SIG-M5 treated with dmso at 0.1 percent for 504 hours (cell line): ENCODE results near the gene AQP6.
A peak's percentile ranks its signal among the peaks of the same experiment; 100 is the strongest.

Source experiments
- DNase-seq: peaks from one replicate; lab custom pipeline; 2025; ENCODE audit not compliant: unreplicated experiment; lab: John Stamatoyannopoulos, UW

The AQP6 gene

GRCh38 chr12:49972641-49973360 lies at the start of gene AQP6:
AQP6 (plus strand) TSS chr12:49972947; CDS start chr12:49973174, 227 bp downstream.
- DNase-seq, result no peak

- no peak for DNase-seq
Measured at GRCh38 chr12:49923035-49923644, 49.6 kb upstream of the AQP6 start.

GRCh38 chr12:49923880-49924556 lies 48.7 kb upstream of the AQP6 start:
- DNase-seq, result no peak

- DNase-seq, result no peak
Measured at GRCh38 chr12:49924628-49925246, 48.0 kb upstream of the AQP6 start.

GRCh38 chr12:49925433-49926204 lies 47.1 kb upstream of the AQP6 start:
- DNase-seq, result peak; percentile 22

GRCh38 chr12:49928471-49928870 lies 44.3 kb upstream of the AQP6 start:
- no peak for DNase-seq

GRCh38 chr12:49929581-49929980 lies 43.2 kb upstream of the AQP6 start:
- no peak for DNase-seq

- no peak for DNase-seq
Measured at GRCh38 chr12:49930515-49931288, 42.0 kb upstream of the AQP6 start.

GRCh38 chr12:49932023-49932422 lies 40.7 kb upstream of the AQP6 start:
- no peak for DNase-seq

- DNase-seq, result no peak
Measured at GRCh38 chr12:49932533-49933130, 40.1 kb upstream of the AQP6 start.

- DNase-seq, result no peak
Measured at GRCh38 chr12:49933796-49934195, 39.0 kb upstream of the AQP6 start.

- DNase-seq, result no peak
Measured at GRCh38 chr12:49934505-49934904, 38.2 kb upstream of the AQP6 start.

GRCh38 chr12:49936925-49937324 lies 35.8 kb upstream of the AQP6 start:
- DNase-seq, result no peak

GRCh38 chr12:49937639-49938300 lies 35.0 kb upstream of the AQP6 start:
- no peak for DNase-seq

- no peak for DNase-seq
Measured at GRCh38 chr12:49939307-49939706, 33.4 kb upstream of the AQP6 start.

GRCh38 chr12:49939707-49940106 lies 33.0 kb upstream of the AQP6 start:
- DNase-seq, result no peak

- DNase-seq, result no peak
Measured at GRCh38 chr12:49941556-49942511, 30.9 kb upstream of the AQP6 start.

- no peak for DNase-seq
Measured at GRCh38 chr12:49942512-49942893, 30.2 kb upstream of the AQP6 start.
